Loucy (cell line): Measurements from ENCODE around the gene UQCRC1.

Experiments used
- H2AFZ ChIP-seq: fragments of 200-600 bp; sonication (generic); 2 replicates; pipeline ENCODE4 v1.6.0; 2016; ENCODE audit warnings: antibody characterized with exemption, mild to moderate bottlenecking, low read length, moderate library complexity
- H3F3A ChIP-seq: fragments of 200-600 bp; 2 replicates; pipeline ENCODE4 v1.6.0; 2016; ENCODE audit warnings: antibody characterized with exemption, low read depth, mild to moderate bottlenecking
- H3K27me3 ChIP-seq: fragments of 200-600 bp; sonication (generic); 2 replicates; pipeline ENCODE4 v1.6.1; 2014; ENCODE audit warnings: low read length, mild to moderate bottlenecking; ENCODE audit not compliant: insufficient read depth, poor library complexity, severe bottlenecking
- H3K36me3 ChIP-seq: fragments of 200-600 bp; sonication (generic); 2 replicates; pipeline ENCODE4 v1.6.1; 2016; ENCODE audit warnings: low read length; ENCODE audit not compliant: insufficient read depth
- H3K4me1 ChIP-seq: fragments of 200-600 bp; sonication (generic); 2 replicates; pipeline ENCODE4 v1.5.1; 2014; ENCODE audit warnings: low read length, mild to moderate bottlenecking; ENCODE audit not compliant: insufficient read depth, poor library complexity, severe bottlenecking
- H3K4me2 ChIP-seq: fragments of 200-600 bp; sonication (generic); 2 replicates; pipeline ENCODE4 v1.6.0; 2014; ENCODE audit warnings: antibody characterized with exemption, low read length, low read depth, mild to moderate bottlenecking; ENCODE audit not compliant: poor library complexity, severe bottlenecking
- H3K4me3 ChIP-seq: fragments of 200-600 bp; sonication (generic); 2 replicates; pipeline ENCODE4 v1.5.1; 2014; ENCODE audit warnings: low read length, mild to moderate bottlenecking, mixed read lengths; ENCODE audit not compliant: poor library complexity, severe bottlenecking
- H3K79me2 ChIP-seq: fragments of 200-600 bp; sonication (generic); 2 replicates; pipeline ENCODE4 v1.6.1; 2014; ENCODE audit warnings: low read length; ENCODE audit not compliant: insufficient read depth
- H3K9ac ChIP-seq: fragments of 200-600 bp; sonication (generic); 2 replicates; pipeline ENCODE4 v1.6.0; 2014; ENCODE audit warnings: mild to moderate bottlenecking, low read depth, low read length, moderate library complexity; ENCODE audit not compliant: poor library complexity, severe bottlenecking
- H3K9me2 ChIP-seq: fragments of 200-600 bp; sonication (generic); replicated peaks from 2 replicates; pipeline ENCODE4 v1.6.1; 2016; ENCODE audit warnings: low read depth, low read length, mixed read lengths
- H3K9me3 ChIP-seq: fragments of 200-600 bp; sonication (generic); 2 replicates; pipeline ENCODE4 v1.6.1; 2014; ENCODE audit warnings: mild to moderate bottlenecking, antibody characterized with exemption, low read length, low read depth; ENCODE audit not compliant: insufficient read depth
- H4K20me1 ChIP-seq: fragments of 200-600 bp; sonication (generic); 2 replicates; pipeline ENCODE4 v1.6.0; 2014; ENCODE audit warnings: antibody characterized with exemption, low read length, mild to moderate bottlenecking; ENCODE audit not compliant: insufficient read depth, poor library complexity, severe bottlenecking
- EZH2phosphoT487 ChIP-seq: fragments of 200-600 bp; IDR thresholded peaks from 2 replicates; pipeline ENCODE4 v1.6.1; 2018; ENCODE audit warnings: antibody characterized with exemption, mild to moderate bottlenecking, moderate library complexity, borderline replicate concordance
- TF ChIP-seq, protein P1 (sequence below): fragments of 200-600 bp; sonication (generic); conservative IDR thresholded peaks from 2 replicates; pipeline ENCODE4 v1.5.1; 2014; ENCODE audit warnings: mild to moderate bottlenecking, antibody characterized with exemption, low read length

The UQCRC1 gene

DNA sequence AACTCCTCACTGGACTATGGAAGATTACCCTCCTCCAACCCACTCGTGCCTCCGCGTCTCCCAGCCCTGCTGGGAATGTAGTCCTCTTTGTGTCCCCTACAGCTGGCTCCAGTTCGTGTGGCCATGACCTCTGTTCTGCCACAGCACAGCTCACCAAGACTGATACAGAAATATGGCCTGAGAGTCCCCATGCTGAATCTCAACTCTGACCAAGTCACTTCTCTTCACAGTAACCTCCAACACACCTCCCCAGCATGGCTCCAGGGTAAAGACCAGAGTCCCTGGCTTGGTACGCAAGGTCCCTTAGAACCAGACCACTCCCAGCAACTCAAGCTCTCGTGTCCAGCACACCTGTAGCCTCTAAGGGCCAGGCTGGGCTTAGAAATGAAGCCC, 12.0 kb downstream of the UQCRC1 start:
- Histone ChIP-seq H3K4me3 (no peak overlapping the region), H3K9me2 (no peaks in the 10 kb centered on the region), H3K27me3 (no peaks in the 10 kb centered on the region), H2AFZ (no peak overlapping the region), H4K20me1 (no peaks in the 10 kb centered on the region), H3K9me3 (no peaks in the 10 kb centered on the region), H3K4me2 (no peak overlapping the region), H3K9ac (no peak overlapping the region), H3F3A (no peaks in the 10 kb centered on the region), H3K36me3 (peaks cover 41% of the 10 kb centered on the region; the same call in 1 of the 2 replicates), H3K79me2 (no peaks in the 10 kb centered on the region), H3K4me1 (no peaks in the 10 kb centered on the region)
- TF ChIP-seq, protein P1, sequence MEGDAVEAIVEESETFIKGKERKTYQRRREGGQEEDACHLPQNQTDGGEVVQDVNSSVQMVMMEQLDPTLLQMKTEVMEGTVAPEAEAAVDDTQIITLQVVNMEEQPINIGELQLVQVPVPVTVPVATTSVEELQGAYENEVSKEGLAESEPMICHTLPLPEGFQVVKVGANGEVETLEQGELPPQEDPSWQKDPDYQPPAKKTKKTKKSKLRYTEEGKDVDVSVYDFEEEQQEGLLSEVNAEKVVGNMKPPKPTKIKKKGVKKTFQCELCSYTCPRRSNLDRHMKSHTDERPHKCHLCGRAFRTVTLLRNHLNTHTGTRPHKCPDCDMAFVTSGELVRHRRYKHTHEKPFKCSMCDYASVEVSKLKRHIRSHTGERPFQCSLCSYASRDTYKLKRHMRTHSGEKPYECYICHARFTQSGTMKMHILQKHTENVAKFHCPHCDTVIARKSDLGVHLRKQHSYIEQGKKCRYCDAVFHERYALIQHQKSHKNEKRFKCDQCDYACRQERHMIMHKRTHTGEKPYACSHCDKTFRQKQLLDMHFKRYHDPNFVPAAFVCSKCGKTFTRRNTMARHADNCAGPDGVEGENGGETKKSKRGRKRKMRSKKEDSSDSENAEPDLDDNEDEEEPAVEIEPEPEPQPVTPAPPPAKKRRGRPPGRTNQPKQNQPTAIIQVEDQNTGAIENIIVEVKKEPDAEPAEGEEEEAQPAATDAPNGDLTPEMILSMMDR, result no peak
- no peak for TF ChIP-seq EZH2phosphoT487

DNA sequence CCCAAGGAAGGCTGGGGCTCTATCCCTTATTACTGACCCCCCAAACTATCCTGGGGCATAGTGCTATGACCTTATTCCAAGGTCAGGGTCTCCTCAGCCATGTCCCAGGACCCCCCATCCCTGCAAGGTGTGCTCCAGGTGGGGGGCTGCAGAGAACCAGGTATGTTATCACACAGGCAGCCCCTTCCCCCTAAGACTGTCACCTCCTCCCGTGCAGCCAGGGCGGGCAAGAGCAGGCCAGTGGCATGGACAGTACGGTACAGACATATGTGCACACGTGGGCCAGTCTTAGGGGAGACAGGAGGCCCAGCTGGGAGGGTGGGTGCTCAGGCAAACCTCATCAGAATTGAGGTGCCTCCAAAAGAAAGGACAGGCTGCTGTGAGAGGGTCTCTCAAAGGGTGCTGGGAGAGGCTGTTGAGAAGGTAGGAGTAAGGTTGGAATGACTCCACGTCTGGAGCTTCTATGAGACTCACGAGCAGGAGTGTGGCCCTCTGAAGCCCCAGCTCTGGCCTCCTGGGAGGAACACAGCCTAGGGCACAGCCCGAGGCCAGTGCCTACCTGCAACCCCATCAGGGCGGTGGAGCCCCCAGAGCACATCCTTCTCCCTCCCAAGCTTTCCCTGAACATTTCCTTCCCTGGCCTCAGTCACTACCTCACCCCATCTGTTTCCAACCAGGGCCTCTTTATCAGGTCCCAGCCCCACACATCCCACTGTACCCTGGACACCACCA, 12.6 kb downstream of the UQCRC1 start:
- H3K4me1 ChIP-seq, result no peaks in the 10 kb centered on the region
- no peak overlapping the region for H3K4me3 ChIP-seq
- no peaks in the 10 kb centered on the region for H3F3A ChIP-seq
- no peaks in the 10 kb centered on the region for H4K20me1 ChIP-seq
- no peak overlapping the region for H2AFZ ChIP-seq
- TF ChIP-seq EZH2phosphoT487, result no peak
- TF ChIP-seq, protein P1, result no peak
- no peaks in the 10 kb centered on the region for H3K27me3 ChIP-seq
- no peaks in the 10 kb centered on the region for H3K79me2 ChIP-seq
- no peaks in the 10 kb centered on the region for H3K9me2 ChIP-seq
- no peak overlapping the region for H3K9ac ChIP-seq
- H3K9me3 ChIP-seq, result no peaks in the 10 kb centered on the region
- no peak overlapping the region for H3K4me2 ChIP-seq
- peaks cover 38% of the 10 kb centered on the region; the same call in 1 of the 2 replicates for H3K36me3 ChIP-seq

DNA sequence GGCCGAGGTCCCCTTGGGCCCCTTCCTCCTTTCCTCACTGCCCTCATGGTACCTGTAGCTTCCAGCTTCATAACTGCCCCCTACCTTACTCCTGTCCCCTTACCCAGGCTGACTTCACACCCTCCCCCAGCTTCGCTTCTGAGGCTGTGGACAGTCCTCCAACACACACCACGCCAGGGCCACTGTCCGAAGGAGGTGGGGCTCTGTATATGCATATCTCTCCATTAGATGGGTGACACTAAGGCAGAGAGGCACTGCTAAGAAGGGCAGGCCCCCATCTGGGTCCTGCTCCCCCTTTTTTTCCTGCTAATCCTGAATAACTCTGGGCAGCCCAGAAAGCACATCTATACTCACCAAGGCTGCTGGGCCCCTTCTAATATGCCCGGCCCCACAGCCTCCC, 13.3 kb downstream of the UQCRC1 start:
- H3K9me2 ChIP-seq, result no peaks in the 10 kb centered on the region
- no peak overlapping the region for H3K9ac ChIP-seq
- no peaks in the 10 kb centered on the region for H3K79me2 ChIP-seq
- no peaks in the 10 kb centered on the region for H4K20me1 ChIP-seq
- no peaks in the 10 kb centered on the region for H3K9me3 ChIP-seq
- TF ChIP-seq EZH2phosphoT487, result no peak
- TF ChIP-seq, protein P1, result no peak
- no peaks in the 10 kb centered on the region for H3K27me3 ChIP-seq
- H3F3A ChIP-seq, result no peaks in the 10 kb centered on the region
- peaks cover 31% of the 10 kb centered on the region; the same call in 1 of the 2 replicates for H3K36me3 ChIP-seq
- H3K4me3 ChIP-seq, result no peak overlapping the region
- no peak overlapping the region for H3K4me2 ChIP-seq
- no peak overlapping the region for H2AFZ ChIP-seq
- no peaks in the 10 kb centered on the region for H3K4me1 ChIP-seq
